CD4-positive, alpha-beta T cell treated with Interleukin-4 for 1 hour (primary cell): Measurements from ENCODE around the gene PRRG1.
"Not testable (repeated sequence)": the region's sequence is repeated elsewhere in the genome, so short reads cannot be mapped to it uniquely, and the experiment has no call there.

ENCODE experiments used
- DNase-seq, 2 donors: peaks; one replicate each; pipeline ENCODE4 v3.0.0-alpha.2; 2020 to 2022

Gene PRRG1

DNA sequence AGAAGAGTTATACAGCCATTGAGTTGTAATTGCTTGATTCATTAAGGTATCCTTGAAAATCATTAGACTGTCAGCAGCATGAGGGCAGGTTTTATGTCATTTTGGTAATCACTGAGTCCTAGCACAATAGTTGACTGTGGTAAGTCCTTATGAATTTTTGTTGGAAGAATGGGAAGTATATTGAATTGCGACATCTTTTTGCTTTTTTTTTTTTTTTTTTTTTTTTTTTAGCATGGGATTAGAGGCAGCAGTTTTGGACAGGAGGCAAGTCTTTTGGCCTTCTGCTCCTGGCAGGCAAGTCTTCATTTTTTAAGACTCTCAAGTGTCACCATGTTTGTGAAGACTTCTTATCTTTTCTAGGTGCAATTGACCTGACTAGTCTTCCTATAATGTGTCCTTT lies 29.7 kb downstream of the PRRG1 start:
- DNase-seq: no peak

GRCh38 chrX:37380256-37380655 lies 31.1 kb downstream of the PRRG1 start:
- no peak for DNase-seq

DNA sequence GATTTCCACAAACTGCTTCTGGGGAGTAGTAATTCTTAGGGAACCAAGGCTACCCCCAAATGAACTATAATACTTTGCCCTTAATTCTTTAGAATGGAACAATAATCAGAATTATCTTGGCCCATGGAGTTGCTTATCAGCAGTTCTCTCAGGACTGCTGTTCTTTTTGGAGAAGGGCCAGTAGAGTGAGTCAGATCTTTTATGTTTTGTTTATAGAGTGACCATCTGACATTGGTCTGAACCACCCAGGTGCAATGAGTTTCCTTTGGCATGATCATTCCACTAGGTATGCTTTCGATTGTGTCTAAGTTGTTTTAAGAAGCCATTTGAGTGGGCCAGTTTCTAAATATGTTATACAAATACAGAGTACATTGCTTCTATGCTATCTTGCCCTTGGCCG lies 31.8 kb downstream of the PRRG1 start:
- DNase-seq: no peak

DNA sequence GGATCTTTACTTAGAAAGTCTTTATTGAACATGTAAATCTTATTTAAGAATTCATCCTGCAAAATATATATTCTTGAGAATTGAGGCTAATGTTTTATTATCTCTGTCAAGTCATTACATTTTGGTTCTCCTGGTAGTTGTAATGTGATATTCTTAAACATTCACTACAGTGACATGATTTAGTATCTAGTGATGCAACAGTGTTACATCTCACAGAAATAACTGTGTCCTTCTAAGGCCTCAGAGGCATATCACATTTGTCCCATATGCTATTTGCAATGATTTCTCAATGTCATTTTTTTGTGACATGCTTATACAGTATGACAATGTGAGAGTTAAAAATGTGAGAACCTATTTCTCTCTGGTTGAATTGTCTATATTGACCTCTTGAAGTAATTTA lies 34.1 kb downstream of the PRRG1 start:
- DNase-seq: no peak

DNA sequence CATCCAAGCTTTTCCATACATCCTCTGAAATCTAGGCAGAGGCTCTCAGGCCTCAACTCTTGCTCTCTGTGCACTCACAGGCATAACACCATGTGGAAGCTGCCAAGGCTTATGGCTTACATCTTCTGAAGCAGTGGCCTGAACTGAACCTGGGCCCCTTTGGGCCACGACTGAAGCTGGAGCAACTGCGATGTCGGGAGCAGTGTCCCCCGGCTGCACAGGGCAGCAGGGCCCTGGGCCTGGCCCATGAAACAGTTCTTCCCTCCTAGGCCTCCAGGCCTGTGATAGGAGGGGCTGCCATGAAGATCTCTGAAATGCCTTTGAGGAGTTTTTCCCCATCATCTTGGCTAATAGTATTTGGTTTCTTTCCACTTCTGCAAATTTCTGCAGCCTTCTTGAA lies 39.2 kb downstream of the PRRG1 start:
- no peak for DNase-seq

GRCh38 chrX:37405956-37406355 lies 56.8 kb downstream of the PRRG1 start:
- no peak for DNase-seq

GRCh38 chrX:37407736-37408135 lies 58.6 kb downstream of the PRRG1 start:
- DNase-seq: no peak

GRCh38 chrX:37409278-37409677 lies 60.1 kb downstream of the PRRG1 start:
- no peak for DNase-seq

- DNase-seq: no peak
Observed at GRCh38 chrX:37420185-37420584, 71.0 kb downstream of the PRRG1 start.

DNA sequence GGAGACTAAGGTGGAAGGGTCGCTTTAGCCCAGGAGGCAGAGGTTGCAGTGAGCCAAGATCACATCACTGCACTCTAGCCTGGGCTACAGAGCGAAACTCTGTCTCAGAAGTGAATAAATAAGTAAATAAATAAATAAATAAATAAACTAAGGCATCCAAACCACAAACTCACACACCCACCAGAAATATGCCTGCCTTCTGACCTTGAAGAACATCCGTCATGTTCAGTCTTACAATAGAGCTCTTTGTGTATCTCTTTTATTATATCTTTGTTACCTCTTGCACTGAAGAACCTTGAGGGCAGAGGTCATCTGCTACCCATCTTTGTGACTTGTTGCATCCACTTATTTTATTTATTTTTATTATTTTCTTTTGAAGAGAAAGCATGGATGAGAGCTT lies 71.6 kb downstream of the PRRG1 start:
- DNase-seq: no peak

DNA sequence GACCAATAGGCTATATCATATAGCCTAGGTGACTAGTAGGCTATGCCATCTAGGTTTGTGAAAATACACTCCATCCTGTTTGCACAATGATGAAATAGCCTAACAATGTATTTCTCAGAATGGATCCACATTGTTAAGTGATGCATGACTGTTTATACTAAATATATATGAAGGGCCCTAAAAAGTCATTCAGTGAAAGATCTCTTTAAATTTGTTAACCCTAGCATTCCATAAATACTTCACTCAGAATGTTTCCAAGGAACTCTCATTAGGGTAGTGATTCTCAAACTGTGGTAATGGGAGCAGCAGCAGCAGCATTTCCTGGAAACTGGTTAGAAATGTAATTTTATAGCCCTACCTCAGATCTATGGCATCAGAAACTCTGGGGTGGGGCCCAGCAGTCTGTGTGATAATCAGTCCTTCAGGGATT lies 74.9 kb downstream of the PRRG1 start:
- no peak for DNase-seq

- DNase-seq: no peak
Observed at GRCh38 chrX:37425370-37425769, 76.2 kb downstream of the PRRG1 start.

DNA sequence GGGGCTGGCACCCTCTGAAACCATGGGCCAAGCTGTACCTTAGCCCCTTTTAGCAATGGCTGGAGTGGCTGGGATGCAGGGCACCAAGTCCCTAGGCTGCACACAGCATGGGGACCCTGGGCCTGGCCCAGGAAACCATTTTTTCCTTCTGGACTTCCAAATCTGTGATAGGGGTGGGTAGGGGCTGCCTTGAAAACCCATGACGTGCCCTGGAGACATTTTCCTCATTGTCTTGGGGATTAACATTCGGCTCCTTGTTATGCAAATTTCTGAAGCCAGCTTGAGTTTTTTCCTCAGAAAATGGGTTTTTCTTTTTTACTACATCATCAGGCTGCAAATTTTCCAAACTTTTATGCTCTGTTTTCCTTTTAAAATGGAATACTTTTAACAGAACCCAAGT lies 79.8 kb downstream of the PRRG1 start:
- DNase-seq: not testable (repeated sequence)

DNA sequence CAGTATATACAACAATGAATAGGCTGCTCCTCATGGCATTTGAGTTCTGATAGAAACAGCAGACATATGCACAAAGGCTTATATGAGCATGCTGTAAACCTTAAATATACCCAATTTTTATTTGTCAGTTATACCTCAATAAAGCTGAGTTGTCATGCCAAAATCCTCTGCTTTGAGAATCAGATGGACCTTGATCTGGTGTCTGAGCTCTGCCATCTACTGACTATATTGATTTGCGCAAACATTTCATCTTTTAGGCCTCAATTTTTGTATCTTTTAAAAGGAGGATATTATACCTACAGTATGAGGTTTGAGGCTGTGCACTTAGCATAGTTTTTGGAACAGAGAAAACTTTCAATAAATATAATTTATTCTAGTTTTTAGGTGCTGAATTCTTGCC lies 85.2 kb downstream of the PRRG1 start:
- no peak for DNase-seq

- DNase-seq: no peak
Observed at GRCh38 chrX:37437160-37437559, 88.0 kb downstream of the PRRG1 start.

GRCh38 chrX:37441377-37441776 lies 92.2 kb downstream of the PRRG1 start:
- DNase-seq: no peak

DNA sequence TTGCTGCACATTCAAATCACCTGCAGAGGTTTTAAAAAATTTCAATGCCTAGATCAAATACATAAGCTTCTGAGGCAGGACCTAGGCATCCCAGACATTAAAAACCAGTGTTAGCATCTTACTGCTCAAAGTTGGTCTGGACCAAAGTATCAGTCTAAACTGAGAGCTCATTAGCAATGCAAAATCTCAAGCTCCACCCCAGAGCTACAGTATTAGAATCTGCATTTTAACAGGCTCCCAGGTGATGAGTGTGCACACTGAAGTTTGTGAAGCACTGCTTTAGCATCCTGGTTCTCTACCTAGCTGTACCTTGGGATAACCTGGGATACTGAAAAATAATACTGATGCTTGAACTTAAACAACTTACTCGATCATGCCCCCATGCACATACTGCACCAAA lies 96.0 kb downstream of the PRRG1 start:
- no peak for DNase-seq

DNA sequence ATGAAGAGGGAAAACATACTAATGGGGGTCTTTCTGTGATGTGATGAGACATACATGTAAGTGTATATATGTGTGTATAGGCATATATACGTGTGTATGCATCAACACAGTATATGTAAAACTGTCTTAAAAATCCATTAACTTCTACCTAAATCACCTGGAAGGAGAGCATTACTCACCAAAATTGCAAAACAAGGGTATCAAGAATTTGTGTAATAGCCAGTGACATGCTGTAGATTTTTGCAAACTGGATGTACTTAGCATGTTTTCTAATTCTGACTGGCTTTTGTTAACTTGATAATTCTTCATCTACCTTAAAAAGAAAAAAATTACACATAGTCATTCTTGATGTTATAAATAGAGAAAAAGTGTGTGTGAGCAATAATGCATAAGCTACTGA lies 104.7 kb downstream of the PRRG1 start:
- no peak for DNase-seq

DNA sequence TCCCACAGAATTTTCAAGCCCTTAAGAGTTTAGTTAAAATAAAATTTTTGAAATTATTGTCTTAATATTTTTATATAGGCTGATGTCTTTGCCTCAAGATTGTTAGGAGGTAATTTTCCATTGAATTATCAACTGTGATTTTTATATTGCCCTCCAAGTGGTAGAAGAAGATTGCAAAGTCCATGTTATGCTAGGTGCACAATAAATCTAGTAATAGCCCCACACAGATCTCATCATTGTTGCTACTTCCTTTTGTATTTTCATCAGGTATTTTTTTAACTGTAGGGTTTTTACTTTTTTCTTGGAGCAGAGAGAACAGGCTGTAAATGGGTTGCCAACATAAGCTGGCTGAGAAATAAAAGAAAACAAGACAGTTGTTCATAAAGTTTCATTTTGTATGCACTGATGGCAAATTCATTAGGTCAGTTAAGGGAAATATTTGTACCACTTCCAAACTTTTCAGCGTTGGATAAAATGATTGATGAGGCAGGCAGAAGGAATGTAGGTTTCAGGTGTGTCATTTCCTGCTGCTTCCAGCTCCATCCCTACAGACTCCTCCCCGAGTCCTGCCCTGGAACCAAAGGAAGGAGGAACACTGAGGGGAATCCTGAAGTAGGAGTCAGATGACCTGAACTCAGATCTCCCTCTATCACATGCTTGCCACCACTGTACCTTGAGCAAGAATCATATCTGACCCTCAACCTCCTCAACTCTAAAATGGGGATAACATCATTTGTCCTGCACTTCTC lies 105.5 kb downstream of the PRRG1 start:
- no peak for DNase-seq

GRCh38 chrX:37455381-37455780 lies 106.2 kb downstream of the PRRG1 start:
- no peak for DNase-seq

GRCh38 chrX:37460285-37460684 lies 111.1 kb downstream of the PRRG1 start:
- not testable (repeated sequence) for DNase-seq

GRCh38 chrX:37462346-37462745 lies 113.2 kb downstream of the PRRG1 start:
- no peak for DNase-seq

DNA sequence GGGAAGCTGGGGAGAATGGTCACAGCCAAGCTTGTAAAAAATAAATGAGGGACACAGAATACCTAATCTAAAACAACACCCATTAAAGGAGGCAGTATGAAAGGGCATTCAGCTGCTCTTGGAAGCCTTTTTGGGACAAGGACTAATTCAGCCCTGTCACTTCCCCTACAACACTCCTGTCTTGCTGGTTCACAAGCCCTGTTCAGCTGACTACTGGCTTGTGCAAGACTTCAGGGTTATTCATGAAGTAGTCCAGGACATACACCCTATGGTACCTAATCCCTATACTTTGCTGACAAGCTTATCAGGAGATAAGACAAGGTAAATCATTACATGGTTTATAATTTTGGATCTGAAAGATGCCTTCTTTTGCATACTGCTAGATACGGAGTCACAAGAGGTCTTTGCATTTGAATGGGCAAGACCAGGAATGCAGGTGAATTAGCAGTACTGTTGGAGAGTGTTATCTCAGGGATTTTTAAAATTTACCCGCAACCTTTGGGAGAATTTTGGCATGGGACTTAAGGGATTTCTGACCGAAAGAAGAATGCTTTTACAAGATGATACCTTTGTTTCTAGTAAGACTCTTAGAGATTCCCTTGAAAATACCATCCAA lies 119.1 kb downstream of the PRRG1 start:
- no peak for DNase-seq

GRCh38 chrX:37470711-37471110 lies 121.5 kb downstream of the PRRG1 start:
- no peak for DNase-seq

GRCh38 chrX:37472836-37473235 lies 123.7 kb downstream of the PRRG1 start:
- DNase-seq: no peak
